ENCODE measurements around the gene CLEC9A.
"Not testable (repeated sequence)": the region's sequence is repeated elsewhere in the genome, so short reads cannot be mapped to it uniquely, and the experiment has no call there.

Gene CLEC9A

DNA sequence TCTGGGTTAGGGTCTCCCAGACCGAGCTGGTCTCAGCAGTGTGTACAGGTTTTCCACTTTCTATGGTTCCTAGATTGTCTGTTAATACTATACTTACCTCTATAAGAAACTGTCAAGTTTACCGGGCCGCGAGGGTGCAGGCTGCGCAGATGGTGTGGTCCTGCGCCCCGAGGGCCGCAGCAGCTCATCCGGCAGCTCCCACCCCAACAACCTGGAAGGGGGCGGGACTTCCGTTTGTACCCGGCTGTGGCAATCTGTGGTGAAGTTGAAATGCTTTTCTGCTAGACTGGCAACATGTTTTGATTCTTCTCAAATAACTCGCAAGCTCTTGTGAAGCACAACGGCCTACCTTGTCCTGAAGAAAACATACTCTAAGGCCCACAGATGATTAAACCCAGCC, at the start of gene CLEC9A:
Gene CLEC9A (plus strand): TSS at position 237 of the 400 bp plus-strand sequence. CDS start 22,006 bp downstream, outside the sequence.
- DNase-seq, result no peak

DNA sequence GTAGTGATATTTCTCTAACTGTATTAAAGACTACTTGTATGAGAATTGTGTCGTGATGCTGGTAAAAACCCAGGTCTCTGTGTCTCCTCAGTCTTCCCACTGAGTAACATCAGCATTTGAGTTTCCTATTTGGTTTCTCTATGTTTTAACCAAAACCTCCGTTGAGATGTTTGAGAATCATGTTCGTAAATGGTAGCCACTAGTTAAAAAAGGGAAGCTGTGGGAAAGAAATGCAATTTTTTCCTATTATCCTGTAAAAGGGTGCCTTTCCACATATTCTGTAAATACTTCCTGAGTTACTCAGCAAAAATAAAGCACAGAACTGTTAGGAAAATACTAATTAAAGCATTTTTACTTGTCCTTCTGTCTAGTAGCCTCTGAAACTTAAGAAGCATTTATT, 38.6 kb upstream of the CLEC9A start:
- no peak for DNase-seq

DNA sequence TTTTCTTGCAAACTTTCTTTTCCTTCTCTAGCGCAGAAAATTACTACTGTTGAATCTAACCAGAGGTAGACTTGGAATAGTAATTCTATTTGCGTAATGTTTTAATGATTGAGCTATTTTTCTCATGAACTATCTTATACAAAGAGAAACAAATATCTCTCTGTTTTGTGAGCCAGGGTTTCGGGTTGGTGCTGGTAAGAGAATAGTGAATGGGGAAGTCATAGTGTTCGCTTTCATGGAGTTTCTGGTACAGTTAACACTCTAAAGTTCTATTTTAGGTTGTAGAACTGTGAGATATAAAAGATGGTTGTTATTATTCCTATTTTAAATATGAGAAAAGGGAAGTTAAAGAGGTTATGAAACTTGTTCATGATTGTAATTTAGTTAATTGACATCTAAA, 38.2 kb upstream of the CLEC9A start:
- no peak for DNase-seq

DNA sequence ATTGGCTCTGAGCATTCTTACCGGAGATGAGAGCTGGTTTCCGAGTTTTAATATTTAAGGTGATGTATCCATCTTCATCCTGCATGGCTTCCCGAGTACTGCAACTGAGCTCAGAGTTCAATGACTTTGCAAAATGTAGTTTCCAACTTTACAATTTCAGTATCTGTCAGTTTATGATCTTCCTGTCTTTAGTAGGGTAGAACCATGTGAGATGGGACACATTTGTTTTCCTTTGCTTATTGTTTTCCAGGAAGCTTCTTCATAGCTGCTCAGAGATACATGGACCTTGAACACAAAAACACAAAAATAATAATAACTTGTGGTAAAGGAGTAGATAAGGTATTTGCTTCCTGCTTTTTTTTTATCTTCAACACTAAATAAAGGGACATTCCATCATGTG, 31.5 kb upstream of the CLEC9A start, which contains the start of gene CLEC1B:
Gene CLEC1B (minus strand): TSS at position 106 of the 400 bp plus-strand sequence. CDS start 21 bp downstream, at position 85.
- no peak for DNase-seq

DNA sequence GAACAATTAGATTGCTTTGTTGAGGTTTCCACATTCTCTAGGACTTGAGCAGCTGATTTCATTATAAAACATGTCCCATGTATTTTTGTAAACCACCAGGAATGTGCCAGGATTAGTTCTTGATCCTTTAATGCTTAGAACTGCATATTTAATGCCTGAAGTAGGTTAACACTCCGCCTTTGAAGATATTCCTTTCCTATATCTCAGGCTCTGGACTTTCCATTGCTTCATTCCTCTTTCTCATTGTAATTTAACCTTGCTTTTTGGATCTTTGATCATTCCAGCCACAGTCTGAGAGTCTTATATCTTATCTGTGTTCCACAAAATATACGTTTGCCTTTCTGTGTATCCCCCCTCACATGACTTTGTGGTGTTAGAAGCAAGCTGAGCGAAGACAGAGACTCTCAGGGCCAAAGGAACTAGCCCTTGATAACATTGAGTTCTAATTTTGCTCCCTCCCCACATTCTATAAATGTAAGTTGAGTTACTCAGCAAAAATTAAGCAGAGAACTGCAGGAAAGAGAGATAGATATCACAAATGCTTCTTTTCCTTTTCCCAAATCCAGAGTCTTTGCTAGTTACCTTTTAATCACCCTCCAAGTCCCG, 29.2 kb upstream of the CLEC9A start:
- DNase-seq, result no peak

DNA sequence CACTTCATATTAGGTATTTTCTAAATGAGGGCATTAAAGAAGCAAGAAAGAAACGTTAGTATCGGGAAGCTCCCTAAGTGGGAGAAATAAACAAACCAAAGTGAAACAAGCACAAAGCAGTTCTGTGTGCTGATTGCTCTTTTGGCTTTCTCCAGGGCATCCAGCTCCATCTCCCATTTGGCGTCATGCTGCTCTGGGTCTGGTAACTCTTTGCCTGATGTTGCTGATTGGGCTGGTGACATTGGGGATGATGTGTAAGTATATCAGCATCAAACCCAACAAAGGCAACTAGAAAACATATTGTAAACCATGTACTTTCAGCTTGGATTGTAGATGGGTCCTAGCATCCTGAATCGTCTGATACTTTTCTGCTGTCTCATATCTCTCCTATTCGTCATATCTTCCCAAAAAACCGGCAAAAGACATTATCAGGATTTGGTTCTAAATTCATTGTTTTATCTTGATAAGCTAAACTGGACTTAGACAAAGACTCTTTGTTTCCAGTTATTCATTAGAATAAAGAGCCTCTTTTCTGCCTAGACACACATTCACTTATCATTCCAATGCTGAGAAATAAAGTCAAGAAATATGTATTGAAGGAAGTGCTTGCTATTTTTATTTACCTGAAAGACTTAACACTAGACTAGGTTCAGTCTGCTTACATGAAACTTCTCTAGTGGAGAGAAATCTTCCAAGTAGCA, 17.7 kb upstream of the CLEC9A start:
- DNase-seq, result no peak

DNA sequence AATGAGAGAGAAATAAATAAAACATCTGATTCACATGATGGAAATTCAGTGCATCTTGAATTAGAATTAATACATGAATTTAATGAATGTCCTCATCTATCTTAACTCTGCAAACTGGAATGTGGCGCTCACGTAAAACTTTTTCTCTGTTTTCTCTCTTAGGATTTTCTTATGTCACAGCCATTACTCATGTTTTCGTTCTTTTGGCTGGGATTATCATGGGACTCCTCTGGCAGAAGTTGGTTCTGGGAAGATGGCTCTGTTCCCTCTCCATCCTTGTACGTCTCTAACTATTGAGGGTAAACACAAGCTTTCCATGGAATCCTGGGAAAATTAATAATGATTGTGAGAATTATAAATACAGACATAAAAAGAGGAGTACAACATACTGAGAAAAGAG, 15.0 kb upstream of the CLEC9A start:
- no peak for DNase-seq

DNA sequence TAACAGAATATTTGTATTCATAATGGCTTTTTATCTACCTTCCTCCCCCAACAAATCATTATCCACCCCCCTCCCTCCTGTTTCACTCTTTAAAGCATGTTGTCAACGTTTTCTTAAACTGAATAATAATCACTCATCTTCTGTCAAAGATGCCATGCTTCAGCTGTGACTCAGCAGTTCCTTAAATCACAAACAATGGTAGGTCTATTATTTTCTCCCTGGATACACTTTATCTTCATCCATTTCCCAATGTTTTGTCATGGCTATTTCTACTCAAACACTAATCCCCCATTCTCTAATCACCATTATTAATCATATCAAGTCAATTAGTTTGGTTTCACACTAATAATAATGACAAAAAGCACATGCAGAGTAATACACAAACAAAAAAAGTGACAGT, 13.6 kb upstream of the CLEC9A start:
- no peak for DNase-seq

DNA sequence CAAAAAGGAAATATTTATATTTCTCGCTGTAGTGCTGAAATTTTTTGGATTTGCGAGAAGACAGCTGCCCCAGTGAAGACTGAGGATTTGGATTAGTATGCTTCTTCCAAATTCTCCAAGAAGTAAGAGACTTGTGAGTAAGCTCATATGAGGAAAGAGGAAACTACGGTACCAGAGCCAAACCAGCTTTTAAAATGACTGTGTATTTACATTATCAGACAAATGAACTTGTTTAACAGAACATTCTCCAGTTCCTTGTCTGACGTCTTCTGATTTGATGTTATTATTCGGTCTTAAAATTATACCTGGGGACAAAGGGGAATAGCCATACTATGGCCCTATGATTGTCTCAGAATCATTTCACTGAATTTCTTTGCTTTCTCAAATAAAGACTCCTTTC, 12.1 kb upstream of the CLEC9A start:
- no peak for DNase-seq

DNA sequence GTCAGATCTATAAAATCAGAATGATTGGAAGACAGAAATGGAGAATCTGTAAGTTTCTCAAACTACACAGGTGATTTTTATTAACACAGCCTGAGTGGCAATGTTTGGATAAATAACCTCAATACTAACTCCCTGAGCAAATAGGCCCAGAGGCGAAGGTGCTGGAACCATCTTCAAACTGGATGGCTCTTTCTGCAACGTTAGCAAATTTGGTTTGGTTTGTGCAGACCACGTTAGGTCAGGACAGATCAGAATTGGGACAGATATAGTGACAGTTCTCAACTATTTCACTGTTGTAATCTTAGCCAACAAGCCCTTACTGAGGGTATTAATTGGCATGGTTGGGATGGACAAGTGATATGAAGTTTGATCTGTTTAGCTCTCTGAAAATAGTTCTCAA, 9.1 kb upstream of the CLEC9A start:
- DNase-seq, result no peak

DNA sequence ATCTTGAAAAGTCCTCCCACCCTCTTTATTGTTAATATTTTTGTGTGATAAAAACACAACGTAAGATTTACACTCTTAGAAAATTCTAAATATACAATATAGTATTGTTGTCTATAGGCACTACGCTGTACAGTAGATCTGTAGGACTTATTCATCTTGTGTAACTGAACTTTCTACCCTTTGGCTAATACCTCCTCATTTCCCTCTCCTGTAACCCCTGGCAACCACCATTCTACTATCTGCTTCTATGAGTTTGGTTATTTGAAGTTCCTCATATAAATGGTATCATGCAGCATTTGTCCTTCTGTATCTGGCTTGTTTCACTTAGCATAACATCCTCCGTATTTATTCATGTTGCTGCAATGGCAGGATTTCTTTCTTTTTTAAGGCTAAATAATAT, 5.2 kb upstream of the CLEC9A start:
- DNase-seq, result no peak

DNA sequence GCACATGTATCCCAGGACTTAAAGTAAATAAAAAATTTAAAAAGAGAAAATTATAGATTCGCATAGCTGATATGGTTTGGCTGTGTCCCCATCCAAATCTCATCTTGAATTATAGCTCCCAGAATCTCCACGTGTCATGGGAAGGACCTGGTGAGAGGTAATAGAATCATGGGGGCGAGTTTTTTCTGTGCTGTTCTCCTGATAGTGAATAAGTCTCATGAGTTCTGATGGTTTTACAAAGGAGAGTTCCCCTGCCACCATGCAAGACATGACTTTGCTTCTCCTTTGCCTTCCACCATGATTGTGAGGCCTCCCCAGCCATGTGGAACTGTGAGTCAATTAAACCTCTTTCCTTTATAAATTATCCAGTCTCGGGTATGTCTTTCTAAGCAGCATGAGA, 3.8 kb upstream of the CLEC9A start:
- DNase-seq, result not testable (repeated sequence)

DNA sequence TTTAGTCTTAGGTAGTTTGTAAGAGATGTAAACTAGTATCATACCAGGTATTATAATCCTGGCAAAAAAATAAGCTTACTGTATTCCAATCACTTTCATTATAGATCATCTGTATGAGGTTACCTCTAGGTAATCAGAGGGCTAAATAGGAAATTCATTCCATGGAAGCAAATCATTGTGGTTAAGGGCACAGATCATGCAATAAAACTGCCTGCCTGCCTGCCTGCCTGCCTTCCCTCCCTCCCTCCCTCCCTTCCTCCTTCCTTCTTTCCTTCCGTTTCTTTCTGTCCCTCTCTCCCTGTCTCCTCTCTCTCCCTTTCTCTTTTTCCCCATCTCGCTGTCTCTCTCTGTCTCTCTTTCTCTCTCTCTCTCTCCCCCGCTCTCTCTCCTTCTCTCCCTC, 3.2 kb upstream of the CLEC9A start:
- no peak for DNase-seq

DNA sequence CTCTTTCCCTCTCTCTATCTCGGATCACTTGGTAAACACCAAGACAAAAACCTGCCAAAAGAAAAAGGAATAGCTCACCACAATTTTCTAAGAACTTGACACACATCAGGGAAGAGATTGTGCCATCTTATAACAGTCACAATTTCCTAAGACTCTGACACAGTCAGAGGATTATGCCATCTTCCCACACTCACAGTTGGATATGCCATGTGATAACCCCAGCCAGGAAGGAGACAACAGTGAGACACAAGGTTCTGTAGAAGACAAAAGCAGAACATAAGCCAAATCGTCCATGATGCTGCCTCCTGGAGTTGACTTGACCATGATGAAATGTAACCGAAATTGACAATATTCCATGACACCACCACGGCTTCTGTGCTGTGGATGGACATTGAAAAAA, 2.8 kb upstream of the CLEC9A start:
- DNase-seq, result no peak

DNA sequence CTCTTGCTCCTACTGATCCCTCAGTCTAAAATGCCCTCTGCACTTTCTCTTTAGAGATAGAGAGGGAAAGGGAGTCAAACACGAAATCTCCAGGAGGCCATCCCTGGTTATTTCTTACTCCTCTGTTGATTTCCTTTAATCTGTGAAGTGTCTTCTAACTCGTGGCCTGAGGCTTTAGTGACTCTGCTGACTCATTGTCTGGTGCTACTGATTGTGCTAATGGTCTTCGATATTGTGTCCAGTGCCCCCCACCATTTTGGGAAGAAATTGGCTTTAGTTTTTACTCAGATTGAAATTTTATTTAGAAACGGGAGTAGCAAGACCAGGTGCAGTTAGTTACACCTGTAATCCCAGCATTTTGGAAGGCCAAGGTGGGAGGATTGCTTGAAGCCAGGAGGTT, 839 bp downstream of the CLEC9A start:
- DNase-seq, result no peak

DNA sequence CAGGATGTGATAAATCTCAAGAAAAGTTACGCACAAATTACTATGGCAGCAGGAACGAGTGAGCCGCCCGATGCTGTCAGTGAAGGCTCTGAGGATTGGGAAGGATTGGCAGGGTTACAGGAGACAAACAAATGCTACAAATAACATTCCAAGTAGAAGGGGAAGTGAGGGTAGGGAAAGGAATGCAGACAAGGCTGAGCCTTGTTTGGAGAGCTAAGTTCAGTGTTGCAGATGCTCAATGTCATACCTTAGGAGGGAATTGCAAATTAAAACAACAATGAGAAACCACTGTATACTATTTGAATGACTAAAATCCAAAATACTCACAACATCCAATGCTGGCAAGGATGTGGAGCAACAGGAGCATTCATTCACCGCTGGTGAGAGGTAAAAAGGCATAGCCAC, 1.3 kb downstream of the CLEC9A start:
- no peak for DNase-seq

DNA sequence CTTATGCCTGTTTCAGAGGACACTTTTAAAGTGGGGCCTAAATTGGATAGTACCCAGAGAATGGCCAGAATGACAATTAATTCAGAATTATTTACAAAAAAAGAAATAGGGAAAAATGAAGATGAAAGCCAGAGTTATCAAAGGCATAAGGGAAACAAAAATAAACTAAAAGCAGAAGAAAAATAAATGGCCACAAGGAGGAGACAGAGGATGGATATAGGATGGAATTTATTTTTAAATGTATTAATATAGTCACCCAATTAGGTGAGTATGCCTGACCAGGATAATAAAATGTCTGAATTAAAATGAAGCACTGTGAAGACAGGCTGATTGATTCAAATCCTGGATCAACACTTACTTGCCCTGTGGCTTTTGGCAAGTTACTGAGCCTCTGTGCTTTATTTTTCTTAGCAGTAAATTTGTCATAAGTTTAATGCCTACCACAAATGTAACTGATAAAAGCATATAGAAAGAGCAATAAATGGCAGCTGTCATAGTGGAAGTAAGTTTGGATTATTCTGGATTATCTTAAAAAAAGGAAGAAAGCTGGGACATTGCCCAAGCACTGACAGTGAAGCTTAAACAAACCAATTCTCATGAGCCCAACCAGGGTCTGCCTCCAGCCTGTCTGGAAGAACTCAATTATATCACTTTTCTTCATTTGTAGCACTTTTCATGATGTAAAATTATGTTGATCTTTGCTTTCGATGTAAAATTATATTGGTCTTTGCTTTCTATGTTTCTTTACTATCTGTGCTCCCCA, 3.5 kb downstream of the CLEC9A start:
- no peak for DNase-seq

DNA sequence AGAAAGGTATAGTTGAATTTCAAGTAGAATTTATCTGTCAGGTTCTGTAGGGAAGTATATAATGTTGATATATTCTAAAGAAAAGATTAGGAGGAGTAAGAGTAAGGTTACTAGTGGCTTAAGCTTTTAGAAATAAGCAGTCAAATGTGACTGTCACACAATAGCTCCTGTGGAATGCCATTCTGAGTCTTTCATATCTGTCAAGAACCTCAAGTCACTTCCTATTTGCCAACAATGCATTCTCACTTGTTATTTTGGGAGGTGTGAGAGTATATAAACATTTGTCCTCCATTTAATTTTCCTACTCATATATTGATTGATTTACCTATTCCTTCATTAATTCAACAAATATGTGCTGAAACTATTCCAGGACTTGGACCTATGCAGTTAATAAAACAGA, 11.7 kb downstream of the CLEC9A start:
- no peak for DNase-seq

DNA sequence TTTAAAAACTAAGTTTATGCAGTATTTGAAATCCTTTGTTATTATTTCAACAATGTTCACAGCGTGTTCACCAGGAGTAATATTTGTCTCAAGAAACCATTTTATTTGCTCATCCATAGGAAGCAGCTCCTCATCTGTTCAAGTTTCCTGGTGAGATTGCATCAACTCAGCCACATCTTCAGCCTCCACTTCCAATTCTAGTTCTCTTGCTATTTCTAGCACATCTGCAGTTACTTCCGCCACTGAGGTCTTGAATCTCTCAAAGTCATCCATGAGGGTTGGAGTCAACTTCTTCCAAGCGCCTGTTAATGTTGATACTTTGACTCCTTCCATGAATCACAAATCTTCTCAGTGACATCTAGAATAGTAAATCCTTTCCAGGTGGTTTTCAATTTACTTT, 18.0 kb downstream of the CLEC9A start:
- no peak for DNase-seq

DNA sequence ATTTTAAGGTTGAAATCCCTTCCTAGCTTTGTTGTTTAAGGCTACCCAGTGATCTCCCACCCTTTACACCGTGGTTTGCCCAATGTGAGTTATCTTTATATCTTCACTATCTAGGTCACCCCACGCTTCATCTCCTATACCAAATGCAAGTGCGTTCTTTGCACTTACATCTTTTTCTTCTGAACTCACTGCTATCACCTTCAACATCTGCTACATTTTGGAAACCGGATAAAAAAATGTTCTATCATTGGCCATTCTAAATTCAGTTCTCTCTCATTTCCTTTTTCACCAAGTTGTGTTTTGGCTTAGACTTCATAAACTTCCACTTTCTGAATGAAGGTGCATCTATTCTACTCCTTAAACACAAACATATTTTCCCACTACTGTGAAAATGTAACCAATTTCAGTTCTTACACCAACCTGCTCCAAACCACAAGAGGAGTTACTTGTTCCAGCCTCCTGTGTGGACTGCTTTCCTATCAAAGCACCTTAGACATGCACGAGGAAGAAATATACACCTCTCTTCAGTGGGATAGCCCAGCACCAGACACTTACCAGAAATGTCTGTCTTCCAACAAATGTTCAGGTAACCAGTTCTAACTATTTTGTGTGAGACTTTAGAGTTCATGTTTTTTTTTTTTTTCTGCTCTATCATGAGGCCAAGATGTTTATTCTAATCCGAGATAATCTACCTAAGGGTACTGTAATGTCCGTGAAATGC, 21.9 kb downstream of the CLEC9A start:
- DNase-seq, result no peak

DNA sequence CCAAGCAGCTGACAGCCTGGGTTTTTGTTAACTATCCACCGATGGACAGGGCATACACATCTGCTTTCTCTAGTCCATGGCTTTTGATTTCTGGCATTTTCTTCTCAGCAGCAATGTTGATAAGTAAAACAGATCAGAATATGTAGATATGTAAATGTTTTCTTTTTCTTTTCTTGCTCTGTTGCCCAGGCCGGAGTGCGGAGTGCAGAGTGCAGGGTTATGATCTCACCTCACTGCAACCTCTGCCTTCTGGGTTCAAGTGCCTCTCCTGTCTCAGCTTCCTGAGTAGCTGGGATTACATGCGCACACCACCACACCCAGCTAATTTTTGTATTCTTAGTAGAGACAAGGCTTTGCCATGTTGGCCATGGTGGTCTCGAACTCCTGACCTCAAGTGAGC, 27.9 kb downstream of the CLEC9A start:
- no peak for DNase-seq

DNA sequence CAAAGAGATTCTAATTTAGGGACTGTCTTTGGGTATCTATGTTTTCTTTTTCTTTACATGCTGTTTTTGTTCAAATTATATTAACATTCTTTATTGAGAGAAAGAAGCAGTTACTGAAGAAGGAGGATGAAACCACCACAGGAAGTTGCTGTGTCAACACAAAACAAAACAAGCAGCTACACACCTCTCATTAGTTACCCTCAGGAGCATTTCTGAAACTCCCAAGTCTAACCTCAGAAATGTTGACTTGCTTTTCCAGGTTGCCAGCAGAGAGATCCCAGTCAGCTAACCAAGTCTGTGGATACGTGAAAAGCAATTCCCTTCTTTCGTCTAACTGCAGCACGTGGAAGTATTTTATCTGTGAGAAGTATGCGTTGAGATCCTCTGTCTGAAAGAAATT, 34.8 kb downstream of the CLEC9A start:
- DNase-seq, result no peak

DNA sequence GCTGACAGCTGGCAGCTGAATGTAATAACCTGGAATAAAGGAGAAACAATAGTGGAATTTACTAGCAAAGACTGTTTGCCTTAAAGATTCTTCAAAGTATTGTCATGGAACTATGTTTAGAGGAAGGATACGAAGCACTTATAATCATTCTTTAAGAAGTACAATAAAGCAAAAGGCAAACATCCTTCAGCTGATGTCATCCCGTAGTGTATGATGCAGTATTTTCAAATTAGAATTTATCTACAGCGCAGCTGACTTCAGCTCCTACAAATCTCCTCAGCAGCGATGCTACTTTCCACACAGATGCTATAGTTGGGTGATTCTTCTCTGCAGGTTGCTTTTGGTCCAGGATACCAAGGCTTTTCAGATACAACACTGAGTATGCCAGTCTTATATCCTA, 36.8 kb downstream of the CLEC9A start:
- DNase-seq, result no peak

DNA sequence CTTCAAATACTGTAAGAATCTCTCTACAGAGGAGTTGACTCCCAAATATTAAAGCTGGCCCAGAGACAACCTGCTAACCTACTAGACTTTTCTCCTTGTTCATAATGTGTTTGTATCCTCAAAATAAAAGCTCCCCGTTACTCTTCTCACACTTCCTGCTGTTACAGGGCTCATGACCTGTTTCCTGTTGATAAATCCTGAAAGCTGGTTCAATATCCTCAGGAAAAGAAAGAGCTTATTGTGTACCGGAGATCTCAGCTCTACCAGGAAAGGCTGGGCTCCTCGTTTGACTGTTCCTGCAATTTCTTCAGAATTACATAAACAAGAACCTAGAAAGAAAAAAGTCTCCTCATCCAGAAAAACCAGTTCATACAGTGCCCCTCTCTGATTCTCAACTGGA, 37.5 kb downstream of the CLEC9A start:
- DNase-seq, result no peak

Measured in activated CD4-positive, alpha-beta T cell treated with anti-CD3 and anti-CD28 coated beads for 48 hours (primary cell).